A673 (cell line): ENCODE data around the gene MT2A. TPM values are rescaled to one million over a fixed set of nuclear protein-coding genes. Genes with fewer than 3 reads are reported as not detected.
A peak's percentile ranks its signal among the peaks of the same experiment; 100 is the strongest.

ENCODE experiments used
- BruUV-seq: library from RNA; stranded (reverse); fragments of 400-500 nt; replicated peaks from 2 replicates; lab custom pipeline; 2021; lab: Mats Ljungman, UMichigan
- CTCF ChIA-PET: fragments of 300-600 bp; sonication (Branson Sonifier 250); formaldehyde crosslinking; loops from one replicate; lab custom pipeline; 2022; ENCODE audit warnings: antibody characterized with exemption; lab: Charles Lee
- POLR2A ChIA-PET: fragments of 300-600 bp; sonication (Branson Sonifier 250); formaldehyde crosslinking; loops from one replicate; lab custom pipeline; 2022; ENCODE audit warnings: antibody characterized with exemption; ENCODE audit not compliant: low non-redundant PET; lab: Charles Lee
- DNase-seq: peaks from one replicate; pipeline ENCODE4 v3.0.0-alpha.2; 2015; ENCODE audit warnings: low spot score
- H3K27ac ChIP-seq: fragments of 200-600 bp; sonication (generic); 2 replicates; pipeline ENCODE4 v1.5.1; 2016; ENCODE audit warnings: mixed run types, low read depth, mild to moderate bottlenecking, mixed read lengths, antibody characterized with exemption, low read length; ENCODE audit not compliant: poor library complexity, severe bottlenecking
- H3K27me3 ChIP-seq: fragments of 200-600 bp; sonication (generic); replicated peaks from 2 replicates; pipeline ENCODE4 v1.6.1; 2017; ENCODE audit warnings: mixed run types, low read depth, mild to moderate bottlenecking, mixed read lengths, antibody characterized with exemption, low read length; ENCODE audit not compliant: insufficient read depth, poor library complexity
- H3K36me3 ChIP-seq: fragments of 200-600 bp; sonication (generic); 2 replicates; pipeline ENCODE4 v1.6.1; 2016; ENCODE audit warnings: mixed run types, mild to moderate bottlenecking, mixed read lengths, antibody characterized with exemption, low read length; ENCODE audit not compliant: insufficient read depth, poor library complexity, severe bottlenecking
- H3K4me1 ChIP-seq: fragments of 200-600 bp; sonication (generic); 2 replicates; pipeline ENCODE4 v1.6.1; 2017; ENCODE audit warnings: mixed run types, mild to moderate bottlenecking, mixed read lengths, antibody characterized with exemption, low read length; ENCODE audit not compliant: insufficient read depth, poor library complexity, severe bottlenecking
- H3K4me3 ChIP-seq: fragments of 200-600 bp; sonication (generic); 2 replicates; pipeline ENCODE4 v1.5.1; 2016; ENCODE audit warnings: low read depth, mixed run types, mild to moderate bottlenecking, mixed read lengths, low read length; ENCODE audit not compliant: poor library complexity, severe bottlenecking
- H3K9me3 ChIP-seq: fragments of 200-600 bp; sonication (generic); 2 replicates; pipeline ENCODE4 v1.6.1; 2016; ENCODE audit warnings: mixed run types, low read depth, mild to moderate bottlenecking, mixed read lengths, antibody characterized with exemption, low read length; ENCODE audit not compliant: poor library complexity, severe bottlenecking
- EZH2 ChIP-seq: fragments of 200-600 bp; sonication (generic); IDR thresholded peaks from 2 replicates; pipeline ENCODE4 v1.6.1; 2017; ENCODE audit warnings: borderline replicate concordance, low read depth, mild to moderate bottlenecking, mixed read lengths, antibody characterized with exemption, low read length; ENCODE audit not compliant: poor library complexity, severe bottlenecking
- intact Hi-C: fragments of 100-400 bp; cut with micrococcal nuclease; formaldehyde crosslinking; loops from one replicate; pipeline ENCODE4 v1.10.0; 2022; ENCODE audit not compliant: unreplicated experiment
- total RNA-seq: library from RNA; stranded (reverse); gene quantifications from 2 replicates; pipeline ENCODE4 v1.2.3, GENCODE V29; 2021
- TF ChIP-seq, protein P1 (sequence below): fragments of 300-800, 200-600 bp; sonication (generic); conservative IDR thresholded peaks from 2 replicates; pipeline ENCODE4 v1.5.1; 2017; ENCODE audit warnings: low read depth, mild to moderate bottlenecking, antibody characterized with exemption, low read length, moderate library complexity, mixed read lengths

Gene MT2A
- total RNA-seq, 1 experiment from 2014 or later = 218 TPM

DNA sequence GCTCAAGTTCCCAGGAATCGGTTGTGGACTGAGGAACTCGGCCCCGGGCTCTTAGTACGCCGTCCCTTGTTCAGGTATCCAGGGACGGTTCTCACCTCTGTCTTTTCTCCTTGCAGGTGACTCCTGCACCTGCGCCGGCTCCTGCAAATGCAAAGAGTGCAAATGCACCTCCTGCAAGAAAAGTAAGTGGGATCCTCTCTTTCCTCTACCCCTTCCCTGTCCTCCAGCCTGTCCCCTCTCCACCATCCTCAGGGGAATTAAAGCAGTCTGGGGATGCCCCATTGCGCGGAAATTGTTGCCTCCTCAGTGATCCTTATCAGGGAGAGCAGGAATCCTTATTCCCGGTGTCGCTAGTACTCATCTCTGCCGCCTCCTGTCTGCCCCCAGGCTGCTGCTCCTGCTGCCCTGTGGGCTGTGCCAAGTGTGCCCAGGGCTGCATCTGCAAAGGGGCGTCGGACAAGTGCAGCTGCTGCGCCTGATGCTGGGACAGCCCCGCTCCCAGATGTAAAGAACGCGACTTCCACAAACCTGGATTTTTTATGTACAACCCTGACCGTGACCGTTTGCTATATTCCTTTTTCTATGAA, 585 bp downstream of the MT2A start:
- intact Hi-C loops = loop anchor here (5.0 kb wide), 1 partner anchor 73 kb away; the partner anchor contains the start of gene MT1X
- Histone ChIP-seq H3K27ac (peak overlapping the region; percentile 72), H3K9me3 (no peaks in the 10 kb centered on the region), H3K4me3 (peak overlapping the region; percentile 73), H3K27me3 (no peaks in the 10 kb centered on the region), H3K4me1 (peaks cover 34% of the 10 kb centered on the region), H3K36me3 (no peaks in the 10 kb centered on the region)
- BruUV-seq = TSS peak; percentile 100
- TF ChIP-seq, protein P1, sequence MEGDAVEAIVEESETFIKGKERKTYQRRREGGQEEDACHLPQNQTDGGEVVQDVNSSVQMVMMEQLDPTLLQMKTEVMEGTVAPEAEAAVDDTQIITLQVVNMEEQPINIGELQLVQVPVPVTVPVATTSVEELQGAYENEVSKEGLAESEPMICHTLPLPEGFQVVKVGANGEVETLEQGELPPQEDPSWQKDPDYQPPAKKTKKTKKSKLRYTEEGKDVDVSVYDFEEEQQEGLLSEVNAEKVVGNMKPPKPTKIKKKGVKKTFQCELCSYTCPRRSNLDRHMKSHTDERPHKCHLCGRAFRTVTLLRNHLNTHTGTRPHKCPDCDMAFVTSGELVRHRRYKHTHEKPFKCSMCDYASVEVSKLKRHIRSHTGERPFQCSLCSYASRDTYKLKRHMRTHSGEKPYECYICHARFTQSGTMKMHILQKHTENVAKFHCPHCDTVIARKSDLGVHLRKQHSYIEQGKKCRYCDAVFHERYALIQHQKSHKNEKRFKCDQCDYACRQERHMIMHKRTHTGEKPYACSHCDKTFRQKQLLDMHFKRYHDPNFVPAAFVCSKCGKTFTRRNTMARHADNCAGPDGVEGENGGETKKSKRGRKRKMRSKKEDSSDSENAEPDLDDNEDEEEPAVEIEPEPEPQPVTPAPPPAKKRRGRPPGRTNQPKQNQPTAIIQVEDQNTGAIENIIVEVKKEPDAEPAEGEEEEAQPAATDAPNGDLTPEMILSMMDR = no peak
- no peak for TF ChIP-seq EZH2
- CTCF ChIA-PET = interaction anchor here (1.0 to 1.5 kb wide), 2 partner anchors 15 to 93 kb away, joined by 3 to 7 read pairs; no protein-coding TSS in a partner anchor
- POLR2A ChIA-PET = no interaction called here
- peak; percentile 65 for DNase-seq

- no peaks in the 10 kb centered on the region for H3K9me3 ChIP-seq
- intact Hi-C loops = loop anchor here (5.0 kb wide), 1 partner anchor 73 kb away; the partner anchor contains the start of gene MT1X
- H3K4me1 ChIP-seq = peaks cover 34% of the 10 kb centered on the region
- H3K4me3 ChIP-seq = peak overlapping the region; percentile 73
- BruUV-seq = no TSS peak
- POLR2A ChIA-PET = no interaction called here
- CTCF ChIA-PET = interaction anchor here (0.6 to 1.5 kb wide), 3 partner anchors 9 to 1641 kb away, joined by 3 to 8 read pairs (median 7); no protein-coding TSS in a partner anchor
- TF ChIP-seq, protein P1 = no peak
- TF ChIP-seq EZH2 = no peak
- H3K27me3 ChIP-seq = no peaks in the 10 kb centered on the region
- peak overlapping the region; percentile 72 for H3K27ac ChIP-seq
- DNase-seq = peak; percentile 79
- no peaks in the 10 kb centered on the region for H3K36me3 ChIP-seq
These were observed 1.1 kb downstream of the MT2A start for GRCh38 chr16:56609463-56609921.

GRCh38 chr16:56610017-56610608, 1.7 kb downstream of the MT2A start:
- peak; percentile 90 for DNase-seq
- Histone ChIP-seq H3K4me3 (peak overlapping the region; percentile 73), H3K4me1 (peaks cover 34% of the 10 kb centered on the region), H3K36me3 (no peaks in the 10 kb centered on the region), H3K27ac (peak overlapping the region; percentile 72), H3K27me3 (no peaks in the 10 kb centered on the region), H3K9me3 (no peaks in the 10 kb centered on the region)
- CTCF ChIA-PET = interaction anchor here (0.6 to 1.0 kb wide), 3 partner anchors 10 to 1641 kb away, joined by 3 to 8 read pairs (median 3); no protein-coding TSS in a partner anchor
- intact Hi-C loops = no loop called here
- POLR2A ChIA-PET = no interaction called here
- TF ChIP-seq EZH2 = no peak
- TF ChIP-seq, protein P1 = no peak
- no TSS peak for BruUV-seq
